HG03432 (cell line): ENCODE measurements around the gene F13A1.
"Not testable (repeated sequence)": the region's sequence is repeated elsewhere in the genome, so short reads cannot be mapped to it uniquely, and the experiment has no call there.

Experiments
- ATAC-seq: cut with Tn5 transposase; IDR thresholded peaks from one replicate; pipeline ENCODE4 v1.9.1; 2021; ENCODE audit warnings: mild to moderate bottlenecking, moderate library complexity; ENCODE audit not compliant: unreplicated experiment

F13A1 gene

GRCh38 chr6:6320901-6321300 lies 439 bp upstream of the F13A1 start:
- ATAC-seq, result no peak

GRCh38 chr6:6317825-6318733 lies 2.4 kb downstream of the F13A1 start:
- no peak for ATAC-seq

GRCh38 chr6:6317386-6317785 lies 3.1 kb downstream of the F13A1 start:
- ATAC-seq, result no peak

- no peak for ATAC-seq
These were observed 4.8 kb downstream of the F13A1 start for GRCh38 chr6:6315660-6316059.

- ATAC-seq, result no peak
These were observed 5.9 kb downstream of the F13A1 start for GRCh38 chr6:6314596-6314995.

GRCh38 chr6:6312901-6313441 lies 7.5 kb downstream of the F13A1 start:
- no peak for ATAC-seq

- ATAC-seq, result no peak
These were observed 14.9 kb downstream of the F13A1 start for GRCh38 chr6:6305575-6305974.

- ATAC-seq, result not testable (repeated sequence)
These were observed 20.1 kb downstream of the F13A1 start for GRCh38 chr6:6300383-6300782.

GRCh38 chr6:6293317-6293716 lies 27.1 kb downstream of the F13A1 start:
- ATAC-seq, result no peak

GRCh38 chr6:6287415-6287814 lies 33.0 kb downstream of the F13A1 start:
- ATAC-seq, result peak; percentile 69

- ATAC-seq, result no peak
These were observed 34.8 kb downstream of the F13A1 start for GRCh38 chr6:6285679-6286078.

- ATAC-seq, result no peak
These were observed 36.1 kb downstream of the F13A1 start for GRCh38 chr6:6284221-6284966.

- no peak for ATAC-seq
These were observed 36.7 kb downstream of the F13A1 start for GRCh38 chr6:6283746-6284145.

GRCh38 chr6:6282716-6283115 lies 37.7 kb downstream of the F13A1 start:
- no peak for ATAC-seq

GRCh38 chr6:6277413-6277812 lies 43.0 kb downstream of the F13A1 start:
- no peak for ATAC-seq

GRCh38 chr6:6270948-6271535 lies 49.4 kb downstream of the F13A1 start:
- ATAC-seq, result no peak

GRCh38 chr6:6260196-6260722 lies 60.2 kb downstream of the F13A1 start:
- ATAC-seq, result no peak

- no peak for ATAC-seq
These were observed 63.6 kb downstream of the F13A1 start for GRCh38 chr6:6256886-6257285.

- ATAC-seq, result no peak
These were observed 64.2 kb downstream of the F13A1 start for GRCh38 chr6:6256259-6256658.

- ATAC-seq, result no peak
These were observed 68.7 kb downstream of the F13A1 start for GRCh38 chr6:6251555-6252280.
